IPS-NIHi11 (cell line): Measurements from ENCODE around the gene RBBP8NL.
A peak's percentile ranks its signal among the peaks of the same experiment; 100 is the strongest.

Experiments used
- DNase-seq: peaks from one replicate; pipeline ENCODE4 v3.0.0; 2012; ENCODE audit warnings: mixed read lengths, low spot score

RBBP8NL gene

GRCh38 chr20:62392621-62393334, 34.6 kb downstream of the RBBP8NL start:
- no peak for DNase-seq

- DNase-seq, result no peak
These were observed 35.3 kb downstream of the RBBP8NL start for GRCh38 chr20:62392077-62392418.

GRCh38 chr20:62391165-62392076, 35.9 kb downstream of the RBBP8NL start:
- no peak for DNase-seq

- DNase-seq, result no peak
These were observed 36.8 kb downstream of the RBBP8NL start for GRCh38 chr20:62390317-62391164.

- DNase-seq, result no peak
These were observed 37.7 kb downstream of the RBBP8NL start for GRCh38 chr20:62389601-62390087.

- no peak for DNase-seq
These were observed 38.3 kb downstream of the RBBP8NL start for GRCh38 chr20:62388839-62389600.

GRCh38 chr20:62387933-62388635, 39.3 kb downstream of the RBBP8NL start:
- no peak for DNase-seq

GRCh38 chr20:62387219-62387913, 40.0 kb downstream of the RBBP8NL start:
- no peak for DNase-seq

- peak; percentile 94 for DNase-seq
These were observed 40.7 kb downstream of the RBBP8NL start, which contains the start of gene RPS21 for GRCh38 chr20:62386383-62387218. Gene RPS21 (plus strand): TSS chr20:62387103. CDS start chr20:62387339, 236 bp downstream.

GRCh38 chr20:62382306-62383198, 44.8 kb downstream of the RBBP8NL start:
- peak; percentile 82 for DNase-seq

GRCh38 chr20:62381842-62382241, 45.5 kb downstream of the RBBP8NL start:
- no peak for DNase-seq

- DNase-seq, result no peak
These were observed 46.0 kb downstream of the RBBP8NL start for GRCh38 chr20:62381202-62381797.

GRCh38 chr20:62378215-62378614, 49.1 kb downstream of the RBBP8NL start:
- no peak for DNase-seq

GRCh38 chr20:62377615-62378178, 49.6 kb downstream of the RBBP8NL start:
- no peak for DNase-seq

GRCh38 chr20:62377064-62377461, 50.3 kb downstream of the RBBP8NL start:
- no peak for DNase-seq

GRCh38 chr20:62376112-62377063, 51.0 kb downstream of the RBBP8NL start:
- peak; percentile 83 for DNase-seq
